Stomach smooth muscle (tissue), 2 donors: ENCODE measurements around the gene IL11RA.

Experiments
- H3K27ac ChIP-seq: one replicate; pipeline ENCODE4 v1.7.0; 2013; ENCODE audit warnings: mild to moderate bottlenecking, low read length, inconsistent platforms
- H3K27me3 ChIP-seq, 2 donors: one replicate each; pipeline ENCODE4 v1.7.0; 2013; ENCODE audit warnings: low read length in 2 of 2; ENCODE audit not compliant: insufficient read depth in 2 of 2, control insufficient read depth in 1 of 2
- H3K36me3 ChIP-seq, 2 donors: one replicate each; pipeline ENCODE4 v1.7.0; 2013; ENCODE audit warnings: low read length in 2 of 2; ENCODE audit not compliant: control insufficient read depth in 2 of 2, insufficient read depth in 2 of 2
- H3K4me1 ChIP-seq: one replicate; pipeline ENCODE4 v1.7.0; 2013; ENCODE audit warnings: low read length; ENCODE audit not compliant: control insufficient read depth, insufficient read depth
- H3K4me3 ChIP-seq, 2 donors: one replicate each; pipeline ENCODE4 v1.7.0; 2013; ENCODE audit warnings: low read length in 2 of 2
- H3K9ac ChIP-seq, 2 donors: one replicate each; pipeline ENCODE4 v1.7.0; 2013; ENCODE audit warnings: low read length in 2 of 2, mild to moderate bottlenecking in 1 of 2
- H3K9me3 ChIP-seq, 2 donors: one replicate each; pipeline ENCODE4 v1.7.0; 2013; ENCODE audit warnings: low read length in 2 of 2; ENCODE audit not compliant: control insufficient read depth in 2 of 2
- donor health status: healthy.
- donor health status: Pancreatic carcinoma.

The IL11RA gene

GRCh38 chr9:34669809-34670562 lies 18.0 kb downstream of the IL11RA start:
- H3K27ac ChIP-seq: no peak overlapping the region
- peaks cover 0 to 3% of the 10 kb centered on the region in 2 donors for H3K9me3 ChIP-seq
- no peaks in the 10 kb centered on the region for H3K27me3 ChIP-seq
- H3K9ac ChIP-seq: no peak overlapping the region
- no peak overlapping the region for H3K4me3 ChIP-seq
- H3K36me3 ChIP-seq: peaks cover 5 to 19% of the 10 kb centered on the region in 2 donors
- H3K4me1 ChIP-seq: peaks cover 18% of the 10 kb centered on the region

GRCh38 chr9:34671307-34671706 lies 19.3 kb downstream of the IL11RA start:
- Histone ChIP-seq H3K9me3 (peaks cover 0 to 3% of the 10 kb centered on the region in 2 donors), H3K4me3 (no peak overlapping the region), H3K27me3 (no peaks in the 10 kb centered on the region), H3K36me3 (peaks cover 5 to 19% of the 10 kb centered on the region in 2 donors), H3K9ac (no peak overlapping the region), H3K27ac (no peak overlapping the region), H3K4me1 (peaks cover 16% of the 10 kb centered on the region)

- H3K27me3 ChIP-seq: no peaks in the 10 kb centered on the region
- no peak overlapping the region for H3K9ac ChIP-seq
- H3K27ac ChIP-seq: no peak overlapping the region
- peaks cover 5 to 9% of the 10 kb centered on the region in 2 donors for H3K36me3 ChIP-seq
- no peak overlapping the region for H3K4me3 ChIP-seq
- H3K9me3 ChIP-seq: peaks cover 0 to 3% of the 10 kb centered on the region in 2 donors
- no peaks in the 10 kb centered on the region for H3K4me1 ChIP-seq
Measured at GRCh38 chr9:34674440-34674839, 22.5 kb downstream of the IL11RA start.

GRCh38 chr9:34675048-34675714 lies 23.2 kb downstream of the IL11RA start:
- H3K36me3 ChIP-seq: peaks cover 0 to 3% of the 10 kb centered on the region in 2 donors
- no peaks in the 10 kb centered on the region for H3K9me3 ChIP-seq
- no peaks in the 10 kb centered on the region for H3K4me1 ChIP-seq
- H3K9ac ChIP-seq: no peak overlapping the region
- no peaks in the 10 kb centered on the region for H3K27me3 ChIP-seq
- no peak overlapping the region for H3K27ac ChIP-seq
- no peak overlapping the region for H3K4me3 ChIP-seq

- no peaks in the 10 kb centered on the region for H3K27me3 ChIP-seq
- H3K4me3 ChIP-seq: no peak overlapping the region
- H3K9ac ChIP-seq: no peak overlapping the region
- H3K9me3 ChIP-seq: no peaks in the 10 kb centered on the region
- H3K4me1 ChIP-seq: no peaks in the 10 kb centered on the region
- no peak overlapping the region for H3K27ac ChIP-seq
- H3K36me3 ChIP-seq: peaks cover 0 to 3% of the 10 kb centered on the region in 2 donors
Measured at GRCh38 chr9:34675869-34676268, 23.9 kb downstream of the IL11RA start.

- no peaks in the 10 kb centered on the region for H3K27me3 ChIP-seq
- no peaks in the 10 kb centered on the region for H3K9me3 ChIP-seq
- no peak overlapping the region for H3K9ac ChIP-seq
- peaks cover 15% of the 10 kb centered on the region for H3K4me1 ChIP-seq
- H3K27ac ChIP-seq: no peak overlapping the region
- peaks cover 0 to 6% of the 10 kb centered on the region in 2 donors for H3K36me3 ChIP-seq
- H3K4me3 ChIP-seq: no peak overlapping the region
Measured at GRCh38 chr9:34684145-34684544, 32.2 kb downstream of the IL11RA start.

- H3K27me3 ChIP-seq: no peaks in the 10 kb centered on the region
- H3K36me3 ChIP-seq: peaks cover 0 to 6% of the 10 kb centered on the region in 2 donors
- H3K27ac ChIP-seq: no peak overlapping the region
- H3K4me1 ChIP-seq: peaks cover 15% of the 10 kb centered on the region
- no peak overlapping the region for H3K4me3 ChIP-seq
- no peak overlapping the region for H3K9ac ChIP-seq
- no peaks in the 10 kb centered on the region for H3K9me3 ChIP-seq
Measured at GRCh38 chr9:34684816-34685215, 32.8 kb downstream of the IL11RA start.

- Histone ChIP-seq H3K9me3 (no peaks in the 10 kb centered on the region), H3K27me3 (no peaks in the 10 kb centered on the region), H3K36me3 (peaks cover 0 to 6% of the 10 kb centered on the region in 2 donors), H3K27ac (no peak overlapping the region), H3K9ac (no peak overlapping the region), H3K4me1 (peaks cover 15% of the 10 kb centered on the region), H3K4me3 (no peak overlapping the region)
Measured at GRCh38 chr9:34685591-34685990, 33.6 kb downstream of the IL11RA start.

GRCh38 chr9:34686231-34686630 lies 34.2 kb downstream of the IL11RA start:
- no peak overlapping the region for H3K27ac ChIP-seq
- peaks cover 0 to 6% of the 10 kb centered on the region in 2 donors for H3K36me3 ChIP-seq
- peaks cover 15% of the 10 kb centered on the region for H3K4me1 ChIP-seq
- no peak overlapping the region for H3K9ac ChIP-seq
- no peak overlapping the region for H3K4me3 ChIP-seq
- H3K9me3 ChIP-seq: no peaks in the 10 kb centered on the region
- no peaks in the 10 kb centered on the region for H3K27me3 ChIP-seq

GRCh38 chr9:34686732-34687131 lies 34.7 kb downstream of the IL11RA start:
- Histone ChIP-seq H3K27me3 (no peaks in the 10 kb centered on the region), H3K4me3 (no peak overlapping the region), H3K9ac (no peak overlapping the region), H3K9me3 (no peaks in the 10 kb centered on the region), H3K36me3 (peaks cover 0 to 6% of the 10 kb centered on the region in 2 donors), H3K27ac (no peak overlapping the region), H3K4me1 (peaks cover 15% of the 10 kb centered on the region)
